Adrenal gland (tissue), 12 donors: ENCODE results near the gene ETV5. TPM values are rescaled to one million over a fixed set of nuclear protein-coding genes. Genes with fewer than 3 reads are reported as not detected.

Source experiments
- DNase-seq, 7 donors: peaks; one replicate each; pipeline ENCODE4 v3.0.0-alpha.2; 2019 to 2020
- H3K27ac ChIP-seq, 5 donors: fragments of 200-600 bp; sonication (generic) in 4 of 5; 1 replicate in 3 of 5; 2 replicates in 2 of 5; pipeline versions ENCODE4 v1.5.1 to v1.8.0; 2016 to 2020; ENCODE audit warnings: mild to moderate bottlenecking in 1 of 5
- H3K27me3 ChIP-seq: fragments of 200-600 bp; 2 replicates; pipeline ENCODE4 v1.8.0; 2021
- H3K36me3 ChIP-seq, 2 donors: fragments of 200-600 bp; replicated peaks in 1 of 2; 1 replicate in 1 of 2; 2 replicates in 1 of 2; pipeline versions ENCODE4 v1.5.1 to v1.8.0; 2018 to 2022
- H3K4me1 ChIP-seq, 2 donors: fragments of 200-600 bp; replicated peaks in 1 of 2; 1 replicate in 1 of 2; 2 replicates in 1 of 2; pipeline versions ENCODE4 v1.5.1 to v1.8.0; 2018 to 2021
- H3K4me3 ChIP-seq, 4 donors: fragments of 200-600 bp; sonication (generic) in 3 of 4; one replicate each; pipeline ENCODE4 v1.5.1; 2016 to 2018
- H3K9me3 ChIP-seq, 3 donors: fragments of 200-600 bp; sonication (generic) in 1 of 3; replicated peaks in 1 of 3; 1 replicate in 2 of 3; 2 replicates in 1 of 3; pipeline versions ENCODE4 v1.5.1 to v1.8.0; 2016 to 2021
- CTCF ChIP-seq, 6 experiments: fragments of 450-650 bp in 4 of 6; fragments of 200-600 bp in 2 of 6; sonication (generic) in 1 of 6; IDR thresholded peaks; 1 replicate in 5 of 6; 2 replicates in 1 of 6; pipeline versions ENCODE4 v1.5.1 to v1.8.0; 2016 to 2021; ENCODE audit warnings: antibody characterized with exemption in 6 of 6, mild to moderate bottlenecking in 2 of 6, moderate library complexity in 1 of 6
- POLR2A ChIP-seq, 2 donors: fragments of 450-650 bp; IDR thresholded peaks; one replicate each; pipeline ENCODE4 v1.6.1; 2017; ENCODE audit warnings: antibody characterized with exemption in 2 of 2, mild to moderate bottlenecking in 2 of 2, moderate library complexity in 1 of 2
- WGBS, 4 donors: extraction: QIAGEN DNeasy Blood & Tissue Kit in 2 of 4; methylation state at CpG; one replicate each; pipeline versions ENCODE4 v1.1.5 to v1.1.7; 2013 to 2017; 5-methylcytosine and 5-hydroxymethylcytosine counted together
- intact Hi-C, 2 donors: fragments of 100-400 bp; cut with DNase I; formaldehyde crosslinking; loops; one replicate each; pipeline versions ENCODE4 v1.14.1 to v1.15.0; 2022 to 2023
- polyA plus RNA-seq, 3 donors: library from polyadenylated mRNA; stranded (reverse); fragments of 200-250 nt in 2 of 3; fragments of 350-450 nt in 1 of 3; fragmentation: Illumina TruSeq in 1 of 3; extraction: RNeasy Lipid Tissue Mini Kit (QIAGEN cat#74804) in 1 of 3; gene quantifications; one replicate each; pipeline ENCODE4 v1.2.3, GENCODE V29; 2013 to 2014
- total RNA-seq, 9 donors: library from RNA; depleted of rRNA in 4 of 9; stranded (reverse); fragments of >200 nt in 4 of 9; fragments of 120-200 nt in 1 of 9; fragmentation: NEBNext Ultra II Directional in 1 of 9; extraction: Animal tissue kit (Norgen Biotek cat#: 25700) in 1 of 9; gene quantifications; one replicate each; pipeline versions ENCODE4 v1.1.0 to v1.2.4, GENCODE V29; 2013 to 2023
- donor health status: healthy with polysubstance abuse.
- donor health status: Bipolar disorder and iron deficiency.
- donor health status: DM: yes; HTN: yes; CAD: no.
- donor health status: DM: no; HTN: no; CAD: no.
- donor health status: DM: no; HTN: no; CAD: no.
- donor health status: DM: yes; HTN: yes; CAD: no.

ETV5 gene
- total and polyA plus RNA-seq, 12 donors: 17.2 to 114 (median 63.3) TPM

- no peak for TF ChIP-seq CTCF (IDR thresholded peaks at IDR 0.05)
- TF ChIP-seq POLR2A (IDR thresholded peaks at IDR 0.05): no peak
- Histone ChIP-seq H3K36me3 (no peaks in the 10 kb centered on the region), H3K27ac (no peak overlapping the region), H3K4me3 (no peak overlapping the region), H3K4me1 (no peaks in the 10 kb centered on the region), H3K9me3 (no peaks in the 10 kb centered on the region), H3K27me3 (no peaks in the 10 kb centered on the region)
- intact Hi-C loops: no loop called here
- 74 to 89% (median 84%) methylated on average over 4 of the region's 4 CpGs for WGBS, 4 donors
- DNase-seq: no peak
Measured at GRCh38 chr3:186129206-186129605, 20.3 kb upstream of the ETV5 start.

- no peaks in the 10 kb centered on the region for H3K4me1 ChIP-seq
- H3K4me3 ChIP-seq: no peak overlapping the region
- intact Hi-C loops: no loop called here
- no peaks in the 10 kb centered on the region for H3K27me3 ChIP-seq
- no peaks in the 10 kb centered on the region for H3K9me3 ChIP-seq
- no peak overlapping the region for H3K27ac ChIP-seq
- TF ChIP-seq CTCF (IDR thresholded peaks at IDR 0.05): no peak
- TF ChIP-seq POLR2A (IDR thresholded peaks at IDR 0.05): no peak
- no peaks in the 10 kb centered on the region for H3K36me3 ChIP-seq
- DNase-seq: no peak
- WGBS, 4 donors: 78 to 86% (median 85%) methylated on average over 8 of the region's 8 CpGs
Measured at GRCh38 chr3:186128158-186128557, 19.3 kb upstream of the ETV5 start.

GRCh38 chr3:186127463-186127862, 18.6 kb upstream of the ETV5 start:
- H3K27ac ChIP-seq: no peak overlapping the region
- H3K9me3 ChIP-seq: no peaks in the 10 kb centered on the region
- H3K27me3 ChIP-seq: no peaks in the 10 kb centered on the region
- intact Hi-C loops: no loop called here
- no peaks in the 10 kb centered on the region for H3K4me1 ChIP-seq
- 68 to 74% (median 70%) methylated on average over 7 of the region's 7 CpGs for WGBS, 4 donors
- H3K36me3 ChIP-seq: no peaks in the 10 kb centered on the region
- TF ChIP-seq POLR2A (IDR thresholded peaks at IDR 0.05) (no peak), CTCF (IDR thresholded peaks at IDR 0.05) (no peak)
- no peak for DNase-seq
- no peak overlapping the region for H3K4me3 ChIP-seq

- 94 to 98% (median 97%) methylated on average over 2 of the region's 2 CpGs for WGBS, 4 donors
- intact Hi-C loops: no loop called here
- Histone ChIP-seq H3K4me3 (no peak overlapping the region), H3K27me3 (no peaks in the 10 kb centered on the region), H3K9me3 (no peaks in the 10 kb centered on the region), H3K36me3 (no peaks in the 10 kb centered on the region), H3K4me1 (no peaks in the 10 kb centered on the region), H3K27ac (no peak overlapping the region)
- TF ChIP-seq POLR2A (IDR thresholded peaks at IDR 0.05): no peak
- no peak for TF ChIP-seq CTCF (IDR thresholded peaks at IDR 0.05)
- no peak for DNase-seq
Measured at GRCh38 chr3:186125118-186125517, 16.2 kb upstream of the ETV5 start.
